WTC11 (cell line): ENCODE measurements around the gene RNF19B. TPM values are rescaled to one million over a fixed set of nuclear protein-coding genes. Genes with fewer than 3 reads are reported as not detected.

Source experiments
- ATAC-seq: fragments of 200-7000 bp; cut with Tn5 transposase; 2 replicates; pipeline ENCODE4 v1.10.0; 2021; ENCODE audit warnings: mild to moderate bottlenecking, moderate library complexity
- CTCF ChIA-PET: fragments of 300-600 bp; sonication (Branson Sonifier 250); formaldehyde crosslinking; loops from one replicate; lab custom pipeline; 2021; ENCODE audit warnings: antibody characterized with exemption; lab: Charles Lee
- POLR2A ChIA-PET: fragments of 350-600 bp; sonication (Branson Sonifier 250); formaldehyde crosslinking; loops from one replicate; lab custom pipeline; 2021; ENCODE audit warnings: antibody characterized with exemption; lab: Charles Lee
- DNase-seq: peaks from one replicate; pipeline ENCODE4 v3.0.0; 2021; ENCODE audit warnings: low spot score
- H3K27ac Mint-ChIP-seq: 2 replicates; pipeline ENCODE4 v1.8.0; 2021; ENCODE audit warnings: mixed read lengths
- H3K27me3 Mint-ChIP-seq: 2 replicates; pipeline ENCODE4 v1.8.0; 2021; ENCODE audit warnings: low read depth, mild to moderate bottlenecking, moderate library complexity, mixed read lengths
- H3K36me3 Mint-ChIP-seq: 2 replicates; pipeline ENCODE4 v1.8.0; 2021; ENCODE audit warnings: mixed read lengths
- H3K4me1 Mint-ChIP-seq: 2 replicates; pipeline ENCODE4 v1.8.0; 2022; ENCODE audit warnings: mixed read lengths
- H3K4me3 Mint-ChIP-seq: 2 replicates; pipeline ENCODE4 v1.8.0; 2021; ENCODE audit warnings: mild to moderate bottlenecking, moderate library complexity, mixed read lengths
- H3K9me3 Mint-ChIP-seq: 2 replicates; pipeline ENCODE4 v1.8.0; 2021; ENCODE audit warnings: mixed read lengths
- CBFB ChIP-seq: sonication (generic); formaldehyde crosslinking; IDR thresholded peaks from 2 replicates; pipeline ENCODE4 v1.8.1; 2022; ENCODE audit warnings: mild to moderate bottlenecking, low read depth, missing genetic modification reagents
- CREB1 ChIP-seq: sonication (generic); formaldehyde crosslinking; IDR thresholded peaks from 2 replicates; pipeline ENCODE4 v1.8.0; 2023; ENCODE audit warnings: mild to moderate bottlenecking, missing genetic modification reagents
- EMX1 ChIP-seq: fragments of 250-450 bp; sonication (Bioruptor Pico); IDR thresholded peaks from 2 replicates; pipeline ENCODE4 v1.8.0; 2021; ENCODE audit warnings: mild to moderate bottlenecking
- ESRRA ChIP-seq: sonication (generic); formaldehyde crosslinking; IDR thresholded peaks from 2 replicates; pipeline ENCODE4 v1.8.1; 2022; ENCODE audit warnings: mild to moderate bottlenecking, missing genetic modification reagents, borderline replicate concordance
- ETV6 ChIP-seq: sonication (generic); formaldehyde crosslinking; IDR thresholded peaks from 2 replicates; pipeline ENCODE4 v1.8.1; 2022; ENCODE audit warnings: mild to moderate bottlenecking, missing genetic modification reagents
- FOXP1 ChIP-seq: sonication (generic); formaldehyde crosslinking; IDR thresholded peaks from 2 replicates; pipeline ENCODE4 v1.8.0; 2022; ENCODE audit warnings: missing genetic modification reagents, mild to moderate bottlenecking, moderate library complexity, borderline replicate concordance
- HMGA2 ChIP-seq: fragments of 250-450 bp; sonication (Bioruptor Pico); IDR thresholded peaks from 2 replicates; pipeline ENCODE4 v1.4.0; 2021; ENCODE audit warnings: mild to moderate bottlenecking, moderate library complexity
- MYBL2 ChIP-seq: sonication (generic); formaldehyde crosslinking; IDR thresholded peaks from 2 replicates; pipeline ENCODE4 v1.8.1; 2023; ENCODE audit warnings: mild to moderate bottlenecking, moderate library complexity, missing genetic modification reagents
- NFATC4 ChIP-seq: fragments of 250-450 bp; sonication (Bioruptor Pico); IDR thresholded peaks from 2 replicates; pipeline ENCODE4 v1.9.0; 2021; ENCODE audit warnings: mild to moderate bottlenecking
- NFE2L1 ChIP-seq: sonication (generic); formaldehyde crosslinking; IDR thresholded peaks from 2 replicates; pipeline ENCODE4 v1.8.1; 2023; ENCODE audit warnings: missing genetic modification reagents
- SP1 ChIP-seq: sonication (generic); formaldehyde crosslinking; conservative IDR thresholded peaks from 2 replicates; pipeline ENCODE4 v1.8.1; 2022; ENCODE audit warnings: missing genetic modification reagents
- ZNF317 ChIP-seq: sonication (generic); formaldehyde crosslinking; IDR thresholded peaks from 2 replicates; pipeline ENCODE4 v1.8.1; 2023; ENCODE audit warnings: low read depth, mild to moderate bottlenecking, moderate library complexity, missing genetic modification reagents, borderline replicate concordance
- ZNF416 ChIP-seq: fragments of 250-450 bp; sonication (Bioruptor Pico); IDR thresholded peaks from 2 replicates; pipeline ENCODE4 v1.9.0; 2021; ENCODE audit warnings: mild to moderate bottlenecking, inconsistent platforms
- total RNA-seq: library from RNA; stranded (reverse); gene quantifications from 3 replicates; pipeline ENCODE4 v1.2.3, GENCODE V29; 2021
- TF ChIP-seq, protein P1 (sequence below): sonication (generic); formaldehyde crosslinking; IDR thresholded peaks from 2 replicates; pipeline ENCODE4 v1.8.1; 2022; ENCODE audit warnings: mild to moderate bottlenecking, missing genetic modification reagents, moderate library complexity, borderline replicate concordance
- TF ChIP-seq, protein P2 (sequence below): sonication (generic); formaldehyde crosslinking; conservative IDR thresholded peaks from 2 replicates; pipeline ENCODE4 v1.8.1; 2023; ENCODE audit warnings: mild to moderate bottlenecking, low read depth, missing genetic modification reagents, moderate library complexity
- TF ChIP-seq, protein P3 (sequence below): fragments of 250-450 bp; sonication (Bioruptor Pico); IDR thresholded peaks from 2 replicates; pipeline ENCODE4 v1.8.0; 2021; ENCODE audit warnings: mild to moderate bottlenecking
- TF ChIP-seq, protein P4 (sequence below): sonication (generic); formaldehyde crosslinking; IDR thresholded peaks from 2 replicates; pipeline ENCODE4 v1.8.0; 2022; ENCODE audit warnings: mild to moderate bottlenecking, missing genetic modification reagents
- TF ChIP-seq, protein P5 (sequence below): fragments of 250-450 bp; sonication (Bioruptor Pico); IDR thresholded peaks from 2 replicates; pipeline ENCODE4 v1.9.0; 2021; ENCODE audit warnings: mild to moderate bottlenecking, borderline replicate concordance
- TF ChIP-seq, protein P6 (sequence below): sonication (generic); formaldehyde crosslinking; IDR thresholded peaks from 2 replicates; pipeline ENCODE4 v1.8.0; 2022; ENCODE audit warnings: mild to moderate bottlenecking, missing genetic modification reagents

Gene RNF19B
- total RNA-seq, 1 experiment from 2014 or later: 21.9 TPM

DNA sequence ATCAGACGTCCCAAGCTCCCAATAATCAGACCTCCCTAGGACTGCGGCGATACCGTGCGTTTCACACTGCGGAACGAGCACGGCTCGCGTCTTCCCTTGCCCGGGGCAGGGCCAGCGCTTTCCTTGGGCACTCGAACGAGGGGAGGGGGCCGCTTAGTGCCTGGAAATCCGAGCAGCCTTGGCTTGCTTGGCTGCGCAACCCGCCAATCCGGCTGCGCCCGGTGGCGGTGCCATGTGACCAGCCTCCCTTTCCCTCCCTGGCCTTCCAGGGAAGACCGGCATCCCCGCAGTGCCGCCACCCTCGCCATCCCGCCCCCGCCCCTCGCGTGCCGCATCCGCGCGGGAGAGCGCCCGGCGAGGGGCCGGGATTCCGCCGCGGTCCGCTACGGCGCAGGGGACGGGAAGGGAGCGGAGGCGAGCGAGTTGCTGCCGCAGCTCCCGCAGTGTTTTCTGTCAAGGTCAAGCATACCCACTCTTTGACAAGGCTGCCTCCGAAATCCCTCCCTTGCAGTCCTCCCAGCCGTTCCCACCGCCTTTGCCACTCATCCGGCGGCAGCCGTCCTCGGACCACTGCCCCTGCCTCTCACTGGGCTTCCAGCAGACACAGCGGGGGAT lies 8.3 kb upstream of the RNF19B start (continued):
- TF ChIP-seq EMX1 (CRISPR knock-in tag) (no peak), NFATC4 (no peak), ESRRA (CRISPR knock-in tag) (peak; percentile 86; the same call in 1 of the 2 replicates), FOXP1 (CRISPR knock-in tag) (peak; percentile 91), ETV6 (CRISPR knock-in tag) (peak; percentile 89)
- TF ChIP-seq, protein P1, sequence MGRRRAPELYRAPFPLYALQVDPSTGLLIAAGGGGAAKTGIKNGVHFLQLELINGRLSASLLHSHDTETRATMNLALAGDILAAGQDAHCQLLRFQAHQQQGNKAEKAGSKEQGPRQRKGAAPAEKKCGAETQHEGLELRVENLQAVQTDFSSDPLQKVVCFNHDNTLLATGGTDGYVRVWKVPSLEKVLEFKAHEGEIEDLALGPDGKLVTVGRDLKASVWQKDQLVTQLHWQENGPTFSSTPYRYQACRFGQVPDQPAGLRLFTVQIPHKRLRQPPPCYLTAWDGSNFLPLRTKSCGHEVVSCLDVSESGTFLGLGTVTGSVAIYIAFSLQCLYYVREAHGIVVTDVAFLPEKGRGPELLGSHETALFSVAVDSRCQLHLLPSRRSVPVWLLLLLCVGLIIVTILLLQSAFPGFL (CRISPR knock-in tag): no peak
- TF ChIP-seq, protein P2, sequence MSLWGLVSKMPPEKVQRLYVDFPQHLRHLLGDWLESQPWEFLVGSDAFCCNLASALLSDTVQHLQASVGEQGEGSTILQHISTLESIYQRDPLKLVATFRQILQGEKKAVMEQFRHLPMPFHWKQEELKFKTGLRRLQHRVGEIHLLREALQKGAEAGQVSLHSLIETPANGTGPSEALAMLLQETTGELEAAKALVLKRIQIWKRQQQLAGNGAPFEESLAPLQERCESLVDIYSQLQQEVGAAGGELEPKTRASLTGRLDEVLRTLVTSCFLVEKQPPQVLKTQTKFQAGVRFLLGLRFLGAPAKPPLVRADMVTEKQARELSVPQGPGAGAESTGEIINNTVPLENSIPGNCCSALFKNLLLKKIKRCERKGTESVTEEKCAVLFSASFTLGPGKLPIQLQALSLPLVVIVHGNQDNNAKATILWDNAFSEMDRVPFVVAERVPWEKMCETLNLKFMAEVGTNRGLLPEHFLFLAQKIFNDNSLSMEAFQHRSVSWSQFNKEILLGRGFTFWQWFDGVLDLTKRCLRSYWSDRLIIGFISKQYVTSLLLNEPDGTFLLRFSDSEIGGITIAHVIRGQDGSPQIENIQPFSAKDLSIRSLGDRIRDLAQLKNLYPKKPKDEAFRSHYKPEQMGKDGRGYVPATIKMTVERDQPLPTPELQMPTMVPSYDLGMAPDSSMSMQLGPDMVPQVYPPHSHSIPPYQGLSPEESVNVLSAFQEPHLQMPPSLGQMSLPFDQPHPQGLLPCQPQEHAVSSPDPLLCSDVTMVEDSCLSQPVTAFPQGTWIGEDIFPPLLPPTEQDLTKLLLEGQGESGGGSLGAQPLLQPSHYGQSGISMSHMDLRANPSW (CRISPR knock-in tag): no peak

DNA sequence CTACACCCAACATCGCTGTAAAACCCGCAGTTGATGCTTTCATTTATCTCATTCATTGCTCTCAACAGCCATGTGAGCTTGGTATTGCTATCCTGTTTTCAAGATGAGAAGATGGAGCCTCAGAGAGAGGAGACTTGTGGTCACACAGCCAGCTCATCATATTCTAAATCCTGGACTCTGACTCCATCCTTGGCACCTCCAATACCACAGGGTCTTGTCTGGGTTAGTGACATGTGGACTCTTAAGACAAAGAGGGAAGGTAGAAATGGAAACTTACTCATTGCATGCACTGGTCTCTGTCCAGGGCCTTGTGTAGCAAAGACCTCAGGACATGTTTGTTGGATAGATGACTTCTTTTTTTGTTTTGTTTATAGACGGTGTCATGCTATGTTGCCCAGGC lies 7.0 kb upstream of the RNF19B start:
- Mint-ChIP-seq H3K9me3 (0 out of 2 replicates have a peak, but pooled peaks cover 3% of the 10 kb centered on the region), H3K4me3 (peak overlapping the region; percentile 69; the same call in 1 of the 2 replicates), H3K27ac (no peak overlapping the region), H3K4me1 (peaks cover 5% of the 10 kb centered on the region), H3K36me3 (peaks cover 10% of the 10 kb centered on the region), H3K27me3 (peaks cover 62% of the 10 kb centered on the region)
- ATAC-seq (no peak), DNase-seq (no peak)
- ChIA-PET POLR2A (no interaction called here), CTCF (no interaction called here)
- no peak for TF ChIP-seq NFE2L1 (CRISPR knock-in tag)
- TF ChIP-seq MYBL2 (CRISPR knock-in tag): no peak
- no peak for TF ChIP-seq CBFB (CRISPR knock-in tag)
- TF ChIP-seq HMGA2 (CRISPR knock-in tag): no peak
- TF ChIP-seq, protein P3, sequence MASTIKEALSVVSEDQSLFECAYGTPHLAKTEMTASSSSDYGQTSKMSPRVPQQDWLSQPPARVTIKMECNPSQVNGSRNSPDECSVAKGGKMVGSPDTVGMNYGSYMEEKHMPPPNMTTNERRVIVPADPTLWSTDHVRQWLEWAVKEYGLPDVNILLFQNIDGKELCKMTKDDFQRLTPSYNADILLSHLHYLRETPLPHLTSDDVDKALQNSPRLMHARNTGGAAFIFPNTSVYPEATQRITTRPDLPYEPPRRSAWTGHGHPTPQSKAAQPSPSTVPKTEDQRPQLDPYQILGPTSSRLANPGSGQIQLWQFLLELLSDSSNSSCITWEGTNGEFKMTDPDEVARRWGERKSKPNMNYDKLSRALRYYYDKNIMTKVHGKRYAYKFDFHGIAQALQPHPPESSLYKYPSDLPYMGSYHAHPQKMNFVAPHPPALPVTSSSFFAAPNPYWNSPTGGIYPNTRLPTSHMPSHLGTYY (CRISPR knock-in tag): no peak

DNA sequence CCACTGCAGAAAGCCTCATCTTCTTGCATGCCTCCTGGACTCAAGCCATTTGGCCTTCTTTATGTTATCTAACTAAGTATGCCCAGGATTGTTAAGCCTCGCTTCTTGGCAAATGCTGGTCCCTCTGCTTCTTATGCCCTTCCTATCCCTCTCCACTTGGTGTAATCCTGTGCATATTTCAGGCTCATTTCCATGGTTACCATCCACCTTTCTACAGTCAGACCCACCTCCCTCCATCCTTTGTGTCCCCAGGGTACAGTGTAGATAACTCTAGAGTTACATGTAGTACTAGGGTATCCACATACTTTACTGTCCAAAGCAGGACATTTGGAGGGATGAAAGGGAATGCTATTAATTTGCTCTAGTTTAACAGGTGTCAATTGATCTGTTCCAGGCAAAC lies 6.5 kb upstream of the RNF19B start:
- H3K27ac Mint-ChIP-seq: no peak overlapping the region
- CTCF ChIA-PET: no interaction called here

More for the DNA sequence above, 6.5 kb upstream of the RNF19B start:
- Mint-ChIP-seq H3K4me3 (no peak overlapping the region), H3K9me3 (0 out of 2 replicates have a peak, but pooled peaks cover 3% of the 10 kb centered on the region), H3K4me1 (peaks cover 5% of the 10 kb centered on the region)
- POLR2A ChIA-PET: no interaction called here
- TF ChIP-seq CREB1 (no peak), SP1 (no peak), ZNF416 (CRISPR knock-in tag) (no peak), ZNF317 (CRISPR knock-in tag) (no peak), CBFB (CRISPR knock-in tag) (no peak)
- TF ChIP-seq, protein P4, sequence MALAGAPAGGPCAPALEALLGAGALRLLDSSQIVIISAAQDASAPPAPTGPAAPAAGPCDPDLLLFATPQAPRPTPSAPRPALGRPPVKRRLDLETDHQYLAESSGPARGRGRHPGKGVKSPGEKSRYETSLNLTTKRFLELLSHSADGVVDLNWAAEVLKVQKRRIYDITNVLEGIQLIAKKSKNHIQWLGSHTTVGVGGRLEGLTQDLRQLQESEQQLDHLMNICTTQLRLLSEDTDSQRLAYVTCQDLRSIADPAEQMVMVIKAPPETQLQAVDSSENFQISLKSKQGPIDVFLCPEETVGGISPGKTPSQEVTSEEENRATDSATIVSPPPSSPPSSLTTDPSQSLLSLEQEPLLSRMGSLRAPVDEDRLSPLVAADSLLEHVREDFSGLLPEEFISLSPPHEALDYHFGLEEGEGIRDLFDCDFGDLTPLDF (CRISPR knock-in tag): no peak
- TF ChIP-seq, protein P5, sequence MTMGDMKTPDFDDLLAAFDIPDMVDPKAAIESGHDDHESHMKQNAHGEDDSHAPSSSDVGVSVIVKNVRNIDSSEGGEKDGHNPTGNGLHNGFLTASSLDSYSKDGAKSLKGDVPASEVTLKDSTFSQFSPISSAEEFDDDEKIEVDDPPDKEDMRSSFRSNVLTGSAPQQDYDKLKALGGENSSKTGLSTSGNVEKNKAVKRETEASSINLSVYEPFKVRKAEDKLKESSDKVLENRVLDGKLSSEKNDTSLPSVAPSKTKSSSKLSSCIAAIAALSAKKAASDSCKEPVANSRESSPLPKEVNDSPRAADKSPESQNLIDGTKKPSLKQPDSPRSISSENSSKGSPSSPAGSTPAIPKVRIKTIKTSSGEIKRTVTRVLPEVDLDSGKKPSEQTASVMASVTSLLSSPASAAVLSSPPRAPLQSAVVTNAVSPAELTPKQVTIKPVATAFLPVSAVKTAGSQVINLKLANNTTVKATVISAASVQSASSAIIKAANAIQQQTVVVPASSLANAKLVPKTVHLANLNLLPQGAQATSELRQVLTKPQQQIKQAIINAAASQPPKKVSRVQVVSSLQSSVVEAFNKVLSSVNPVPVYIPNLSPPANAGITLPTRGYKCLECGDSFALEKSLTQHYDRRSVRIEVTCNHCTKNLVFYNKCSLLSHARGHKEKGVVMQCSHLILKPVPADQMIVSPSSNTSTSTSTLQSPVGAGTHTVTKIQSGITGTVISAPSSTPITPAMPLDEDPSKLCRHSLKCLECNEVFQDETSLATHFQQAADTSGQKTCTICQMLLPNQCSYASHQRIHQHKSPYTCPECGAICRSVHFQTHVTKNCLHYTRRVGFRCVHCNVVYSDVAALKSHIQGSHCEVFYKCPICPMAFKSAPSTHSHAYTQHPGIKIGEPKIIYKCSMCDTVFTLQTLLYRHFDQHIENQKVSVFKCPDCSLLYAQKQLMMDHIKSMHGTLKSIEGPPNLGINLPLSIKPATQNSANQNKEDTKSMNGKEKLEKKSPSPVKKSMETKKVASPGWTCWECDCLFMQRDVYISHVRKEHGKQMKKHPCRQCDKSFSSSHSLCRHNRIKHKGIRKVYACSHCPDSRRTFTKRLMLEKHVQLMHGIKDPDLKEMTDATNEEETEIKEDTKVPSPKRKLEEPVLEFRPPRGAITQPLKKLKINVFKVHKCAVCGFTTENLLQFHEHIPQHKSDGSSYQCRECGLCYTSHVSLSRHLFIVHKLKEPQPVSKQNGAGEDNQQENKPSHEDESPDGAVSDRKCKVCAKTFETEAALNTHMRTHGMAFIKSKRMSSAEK (CRISPR knock-in tag): no peak
- TF ChIP-seq, protein P6, sequence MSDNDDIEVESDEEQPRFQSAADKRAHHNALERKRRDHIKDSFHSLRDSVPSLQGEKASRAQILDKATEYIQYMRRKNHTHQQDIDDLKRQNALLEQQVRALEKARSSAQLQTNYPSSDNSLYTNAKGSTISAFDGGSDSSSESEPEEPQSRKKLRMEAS (CRISPR knock-in tag): no peak
- TF ChIP-seq, all 79 proteins: peak for 0
- H3K36me3 Mint-ChIP-seq: peaks cover 10% of the 10 kb centered on the region
- DNase-seq (no peak), ATAC-seq (no peak)
- H3K27me3 Mint-ChIP-seq: peaks cover 64% of the 10 kb centered on the region
